HepG2 (cell line): Measurements from ENCODE around the gene PRKCB. TPM values are rescaled to one million over a fixed set of nuclear protein-coding genes. Genes with fewer than 3 reads are reported as not detected.

Experiments used
- ATF6 ChIP-seq: sonication (generic); formaldehyde crosslinking; conservative IDR thresholded peaks from 2 replicates; pipeline ENCODE4 v1.4.0; 2020; ENCODE audit warnings: missing genetic modification reagents
- ATF7-NPFF ChIP-seq: sonication (generic); formaldehyde crosslinking; IDR thresholded peaks from 2 replicates; pipeline ENCODE4 v1.8.1; 2023; ENCODE audit warnings: mild to moderate bottlenecking, low read depth, missing genetic modification reagents, moderate library complexity
- BCL6 ChIP-seq: IDR thresholded peaks from 2 replicates; pipeline ENCODE4 v1.6.1; 2016; ENCODE audit warnings: missing genetic modification reagents, missing compliant biosample characterization
- CREBL2 ChIP-seq: sonication (generic); formaldehyde crosslinking; IDR thresholded peaks from 2 replicates; pipeline ENCODE4 v1.8.1; 2023; ENCODE audit warnings: missing genetic modification reagents, mild to moderate bottlenecking, borderline replicate concordance
- GTF2F1 ChIP-seq: fragments of 150-350 bp; IDR thresholded peaks from 2 replicates; pipeline ENCODE4 v1.6.1; 2014; ENCODE audit warnings: low read length
- IRF2 ChIP-seq: IDR thresholded peaks from 2 replicates; pipeline ENCODE4 v1.6.1; 2018; ENCODE audit warnings: missing genetic modification reagents, missing compliant biosample characterization
- MIER3 ChIP-seq: IDR thresholded peaks from 2 replicates; pipeline ENCODE4 v1.6.1; 2016; ENCODE audit warnings: missing compliant biosample characterization, borderline replicate concordance
- NBN ChIP-seq: fragments of 450-650 bp; conservative IDR thresholded peaks from 2 replicates; pipeline ENCODE4 v1.6.1; 2017
- NONO ChIP-seq, 2 experiments: fragments of 450-650 bp in 1 of 2; sonication (generic) in 1 of 2; formaldehyde crosslinking in 1 of 2; IDR thresholded peaks in 1 of 2; conservative IDR thresholded peaks in 1 of 2; 2 replicates each; pipeline versions ENCODE4 v1.6.1 to v1.8.0; 2017 to 2022; ENCODE audit warnings: mild to moderate bottlenecking in 1 of 2, missing genetic modification reagents in 1 of 2, moderate library complexity in 1 of 2
- ONECUT2 ChIP-seq: sonication (generic); formaldehyde crosslinking; IDR thresholded peaks from 2 replicates; pipeline ENCODE4 v1.4.0; 2020; ENCODE audit warnings: missing genetic modification reagents
- PBX3 ChIP-seq: sonication (generic); formaldehyde crosslinking; IDR thresholded peaks from 2 replicates; pipeline ENCODE4 v1.8.1; 2023; ENCODE audit warnings: missing genetic modification reagents, inconsistent platforms, borderline replicate concordance
- SETDB1 ChIP-seq: sonication (generic); formaldehyde crosslinking; IDR thresholded peaks from 2 replicates; pipeline ENCODE4 v1.5.1; 2020; ENCODE audit warnings: missing genetic modification reagents, mild to moderate bottlenecking, borderline replicate concordance
- SMC3 ChIP-seq: IDR thresholded peaks from 2 replicates; pipeline ENCODE4 v1.6.1; 2011; ENCODE audit warnings: low read length, improper control_type of control experiment
- YY1 ChIP-seq: IDR thresholded peaks from 2 replicates; pipeline ENCODE4 v1.6.1; 2011; ENCODE audit warnings: low read length, low read depth, moderate library complexity, mild to moderate bottlenecking; ENCODE audit not compliant: insufficient read depth, insufficient replicate concordance
- ZFP62 ChIP-seq: sonication (generic); formaldehyde crosslinking; IDR thresholded peaks from 2 replicates; pipeline ENCODE4 v1.4.0; 2020; ENCODE audit warnings: missing genetic modification reagents
- ZFX ChIP-seq: sonication (generic); formaldehyde crosslinking; IDR thresholded peaks from 2 replicates; pipeline ENCODE4 v1.4.0; 2020; ENCODE audit warnings: mild to moderate bottlenecking, low read depth, missing genetic modification reagents, moderate library complexity
- ZKSCAN1 ChIP-seq: fragments of 150-350 bp; IDR thresholded peaks from 2 replicates; pipeline ENCODE4 v1.6.1; 2014; ENCODE audit warnings: low read length
- ZNF234 ChIP-seq: sonication (generic); formaldehyde crosslinking; conservative IDR thresholded peaks from 2 replicates; pipeline ENCODE4 v1.5.1; 2020; ENCODE audit warnings: mild to moderate bottlenecking, missing genetic modification reagents
- ZNF558 ChIP-seq: sonication (generic); formaldehyde crosslinking; IDR thresholded peaks from 2 replicates; pipeline ENCODE4 v1.9.0; 2022; ENCODE audit warnings: mild to moderate bottlenecking, missing genetic modification reagents, borderline replicate concordance
- ZNF782 ChIP-seq: sonication (generic); formaldehyde crosslinking; IDR thresholded peaks from 2 replicates; pipeline ENCODE4 v1.4.0; 2020; ENCODE audit warnings: missing genetic modification reagents, mild to moderate bottlenecking, borderline replicate concordance
- polyA plus RNA-seq, 8 experiments: library from polyadenylated mRNA; depleted of rRNA in 3 of 8; stranded (reverse) in 7 of 8; unstranded in 1 of 8; fragments of >200 nt; fragmentation: Illumina TruSeq in 4 of 8; extraction: Trizol in 4 of 8; gene quantifications; 2 replicates each; pipeline versions ENCODE4 v1.2.1 to v1.2.3, GENCODE V29; 2011 to 2016; ENCODE audit warnings: low read depth in 4 of 8, missing spikeins in 1 of 8, mixed read lengths in 1 of 8; ENCODE audit not compliant: insufficient read depth in 1 of 8
- total RNA-seq, 5 experiments: library from RNA; depleted of rRNA; stranded (reverse); fragments of >200 nt; fragmentation: Illumina TruSeq; extraction: Trizol; gene quantifications; 2 replicates each; pipeline ENCODE4 v1.2.3, GENCODE V29; 2016; ENCODE audit warnings: low read depth in 1 of 5
- TF ChIP-seq, protein P1 (sequence below): IDR thresholded peaks from 2 replicates; pipeline ENCODE4 v1.6.1; 2016; ENCODE audit warnings: mild to moderate bottlenecking, missing biosample characterization, missing genetic modification reagents

The PRKCB gene
- total and polyA plus RNA-seq, 2 of the 13 experiments (the other 11 are each of a cell fraction or from before 2014, with no cell fraction given): 0.01 TPM; not detected in 1

- TF ChIP-seq YY1 (no peak), NONO (IDR thresholded peaks at IDR 0.05) (no peak), NONO (CRISPR knock-in tag; conservative IDR thresholded peaks at IDR 0.05) (no peak), PBX3 (no peak), MIER3 (CRISPR knock-in tag) (0 out of 2 replicates have a peak, but pooled peaks have one; percentile 27), ONECUT2 (no peak), ATF7-NPFF (CRISPR knock-in tag) (no peak), ZKSCAN1 (no peak), GTF2F1 (no peak), ZNF782 (CRISPR knock-in tag) (no peak), SETDB1 (CRISPR knock-in tag) (no peak), NBN (no peak), IRF2 (CRISPR knock-in tag) (no peak), ZNF558 (CRISPR knock-in tag) (no peak), BCL6 (no peak), ZFX (CRISPR knock-in tag) (no peak), SMC3 (peak; percentile 97), CREBL2 (CRISPR knock-in tag) (no peak), ZFP62 (no peak), ATF6 (CRISPR knock-in tag) (no peak), ZNF234 (CRISPR knock-in tag) (no peak)
- TF ChIP-seq, protein P1, sequence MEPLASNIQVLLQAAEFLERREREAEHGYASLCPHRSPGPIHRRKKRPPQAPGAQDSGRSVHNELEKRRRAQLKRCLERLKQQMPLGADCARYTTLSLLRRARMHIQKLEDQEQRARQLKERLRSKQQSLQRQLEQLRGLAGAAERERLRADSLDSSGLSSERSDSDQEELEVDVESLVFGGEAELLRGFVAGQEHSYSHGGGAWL: no peak
Measured at GRCh38 chr16:24036614-24037013, 200.8 kb downstream of the PRKCB start (continued).
